ELR (cell line): Measurements from ENCODE around the gene DGUOK.

Experiments
- DNase-seq: peaks from one replicate; pipeline ENCODE4 v3.0.0-alpha.2; 2015; ENCODE audit warnings: low read depth

The DGUOK gene

DNA sequence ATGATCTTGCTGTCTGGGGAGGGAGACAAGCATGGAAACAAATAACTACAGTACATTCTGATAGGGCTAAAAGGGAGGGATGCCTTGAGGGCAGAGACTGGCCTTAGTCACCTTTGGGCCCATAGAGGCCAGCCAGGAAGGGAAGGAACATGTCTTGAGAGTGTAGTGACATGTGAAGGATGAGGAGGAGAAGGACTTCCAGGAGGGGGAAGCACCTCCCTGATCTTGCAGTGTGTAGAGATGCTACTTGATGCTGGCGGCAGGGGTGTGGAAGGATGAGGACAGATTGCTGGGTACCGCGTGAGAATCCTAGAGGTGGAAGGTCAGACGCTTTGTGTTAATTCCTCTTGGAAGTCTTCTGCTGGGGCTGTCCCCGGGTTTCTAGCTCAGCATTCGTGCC is 71.1 kb downstream of the DGUOK start:
- no peak for DNase-seq

GRCh38 chr2:73998451-73998850 is 71.8 kb downstream of the DGUOK start:
- no peak for DNase-seq

DNA sequence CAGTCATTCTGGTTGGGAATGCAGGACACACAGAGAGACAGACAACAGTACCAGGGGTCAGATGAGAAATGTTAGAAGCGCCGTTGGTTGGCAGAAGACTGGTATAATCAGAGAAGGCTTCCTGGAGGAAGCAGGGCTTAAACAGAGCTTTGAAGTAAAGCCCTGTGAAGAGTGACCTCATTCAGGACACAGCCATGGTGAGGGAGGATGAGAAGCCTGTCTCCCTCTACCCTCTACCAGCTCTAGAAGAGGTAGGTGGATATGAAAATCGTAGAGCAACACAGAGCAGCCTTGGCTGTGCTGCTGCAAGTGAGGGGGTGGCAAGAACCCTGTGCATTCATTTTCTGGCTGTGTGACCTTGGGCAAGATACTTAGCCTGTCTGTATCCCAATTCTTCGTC is 72.3 kb downstream of the DGUOK start:
- no peak for DNase-seq

- DNase-seq: peak; percentile 34
Observed at GRCh38 chr2:73999881-74000597, 73.4 kb downstream of the DGUOK start.

- no peak for DNase-seq
Observed at GRCh38 chr2:74000666-74001065, 74.0 kb downstream of the DGUOK start.

- DNase-seq: peak; percentile 56
Observed at GRCh38 chr2:74001121-74001520, 74.4 kb downstream of the DGUOK start.

GRCh38 chr2:74001781-74002504 is 75.3 kb downstream of the DGUOK start:
- no peak for DNase-seq

- DNase-seq: peak; percentile 88
Observed at GRCh38 chr2:74002505-74003421, 76.1 kb downstream of the DGUOK start.

GRCh38 chr2:74003494-74004211 is 77.0 kb downstream of the DGUOK start:
- peak; percentile 81 for DNase-seq

DNA sequence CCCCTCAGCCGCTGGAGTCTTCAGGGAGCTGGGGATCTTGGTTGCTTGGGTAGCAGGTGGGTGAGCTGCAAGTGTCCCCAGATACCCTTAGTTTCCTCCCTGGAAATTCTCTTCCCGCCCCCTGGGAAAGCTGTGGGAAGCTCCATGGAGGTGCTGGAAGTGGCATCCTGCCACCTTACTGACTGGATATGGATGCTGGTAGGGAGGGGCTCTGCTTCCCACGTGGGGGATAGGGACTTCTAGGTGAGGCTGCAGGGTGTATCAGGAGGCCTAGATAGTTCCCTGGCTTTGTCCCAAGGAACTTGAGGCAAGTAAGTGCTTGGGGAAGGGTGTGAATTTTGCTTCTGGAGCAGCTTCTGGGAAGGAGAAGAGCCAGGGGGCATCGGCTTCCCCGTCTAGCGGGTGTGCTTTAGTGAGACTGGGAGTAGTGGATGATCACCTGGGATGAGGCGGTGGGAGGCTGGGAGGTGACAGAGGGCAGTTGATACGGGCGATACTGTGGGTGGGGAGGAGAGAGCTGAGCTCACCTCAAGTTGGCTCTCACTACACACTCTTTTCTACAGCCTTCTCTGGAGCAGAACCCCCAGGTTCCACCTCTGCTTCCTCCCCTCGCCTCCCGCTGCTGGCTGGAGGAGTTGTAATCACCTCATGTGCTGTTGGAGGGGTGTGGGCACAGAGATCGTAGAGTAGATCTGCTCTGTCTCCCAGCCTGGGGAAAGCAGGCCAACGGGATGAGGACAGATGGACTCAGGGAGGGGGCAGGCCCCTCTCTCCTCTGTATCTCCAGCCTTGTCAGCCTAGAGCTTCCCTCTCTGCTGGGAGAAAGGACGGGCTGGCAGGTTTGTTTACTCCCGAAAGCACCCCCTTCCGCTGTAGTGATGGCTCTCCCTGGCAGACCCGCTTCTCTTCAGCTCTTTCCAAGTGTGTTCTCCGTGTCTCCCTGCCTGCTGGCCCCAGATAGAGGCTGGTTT is 77.8 kb downstream of the DGUOK start:
- DNase-seq: no peak

- no peak for DNase-seq
Observed at GRCh38 chr2:74005786-74006185, 79.1 kb downstream of the DGUOK start.

- no peak for DNase-seq
Observed at GRCh38 chr2:74006459-74006858, 79.8 kb downstream of the DGUOK start.

DNA sequence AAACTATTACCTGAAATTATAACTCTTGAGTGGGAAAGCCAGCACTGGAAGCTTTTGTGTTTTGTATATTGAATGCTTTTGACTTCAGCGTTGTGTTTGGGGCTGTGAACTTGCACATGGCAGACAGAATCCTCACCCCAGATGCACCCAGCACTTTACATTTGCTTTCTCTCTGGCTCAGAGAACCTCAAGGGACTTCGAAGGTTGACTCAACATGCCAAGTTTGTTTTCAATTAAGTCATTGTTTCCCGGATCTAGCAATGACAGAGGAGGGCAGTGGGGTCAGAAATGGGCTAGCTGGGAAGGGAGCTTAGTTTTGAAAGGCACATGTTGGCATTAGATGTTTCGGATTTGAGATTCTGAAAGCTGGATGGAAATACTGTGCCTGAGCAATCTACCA is 80.4 kb downstream of the DGUOK start:
- no peak for DNase-seq

- DNase-seq: no peak
Observed at GRCh38 chr2:74007711-74008110, 81.0 kb downstream of the DGUOK start.
